Medulla oblongata (tissue), 1 donor: ENCODE results near the gene FXN.
"Not testable (repeated sequence)": the region's sequence is repeated elsewhere in the genome, so short reads cannot be mapped to it uniquely, and the experiment has no call there.

Experiments
- DNase-seq: peaks from one replicate; pipeline ENCODE4 v3.0.0-alpha.2; 2015; ENCODE audit errors: extremely low spot score

Gene FXN

DNA sequence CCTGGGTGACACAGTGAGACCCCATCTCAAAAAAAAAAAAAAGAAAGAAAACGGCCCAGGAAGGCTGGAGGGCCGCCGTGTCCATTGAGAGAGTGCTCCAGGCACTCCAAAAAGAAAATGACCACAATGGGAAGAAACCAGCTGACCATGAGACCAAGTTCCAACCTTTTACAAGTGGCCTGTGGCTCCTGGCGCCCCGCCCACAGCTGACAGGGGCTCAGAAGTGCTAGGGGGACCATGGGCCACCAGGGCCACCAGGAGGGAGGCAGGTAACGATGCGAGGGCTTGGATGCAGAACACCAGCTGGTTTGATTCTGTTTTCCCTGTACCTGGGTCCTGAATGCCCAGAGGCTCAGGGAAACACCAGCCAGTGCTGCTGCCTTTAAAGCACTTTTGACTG is 34.6 kb downstream of the FXN start:
- no peak for DNase-seq

DNA sequence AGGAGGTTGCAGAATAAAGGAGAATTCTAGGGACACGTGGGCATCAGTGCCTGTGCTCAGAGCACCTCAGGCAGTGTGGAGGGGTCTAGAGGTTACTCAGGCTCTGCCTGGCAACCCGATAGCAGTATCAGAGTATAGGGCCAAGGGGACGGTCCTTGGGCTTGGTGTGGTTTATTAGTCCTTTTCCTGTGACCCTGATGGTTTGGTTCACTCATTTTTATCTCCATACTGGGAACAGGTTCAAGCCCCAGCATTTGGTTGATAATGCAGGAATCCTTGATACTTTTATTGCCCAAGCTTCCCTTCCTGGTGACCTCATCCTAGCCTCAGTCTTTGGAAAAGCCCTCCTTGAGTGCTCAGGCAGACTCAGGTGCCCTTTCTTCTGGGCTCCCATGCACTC is 35.5 kb downstream of the FXN start:
- no peak for DNase-seq

DNA sequence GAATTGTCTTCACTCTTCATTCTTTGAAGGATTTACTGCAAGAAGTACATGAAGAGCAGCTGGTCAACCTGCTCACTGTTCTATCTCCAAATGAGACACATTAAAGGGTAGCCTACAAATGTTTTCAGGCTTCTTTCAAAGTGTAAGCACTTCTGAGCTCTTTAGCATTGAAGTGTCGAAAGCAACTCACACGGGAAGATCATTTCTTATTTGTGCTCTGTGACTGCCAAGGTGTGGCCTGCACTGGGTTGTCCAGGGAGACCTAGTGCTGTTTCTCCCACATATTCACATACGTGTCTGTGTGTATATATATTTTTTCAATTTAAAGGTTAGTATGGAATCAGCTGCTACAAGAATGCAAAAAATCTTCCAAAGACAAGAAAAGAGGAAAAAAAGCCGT is 37.6 kb downstream of the FXN start:
- no peak for DNase-seq

DNA sequence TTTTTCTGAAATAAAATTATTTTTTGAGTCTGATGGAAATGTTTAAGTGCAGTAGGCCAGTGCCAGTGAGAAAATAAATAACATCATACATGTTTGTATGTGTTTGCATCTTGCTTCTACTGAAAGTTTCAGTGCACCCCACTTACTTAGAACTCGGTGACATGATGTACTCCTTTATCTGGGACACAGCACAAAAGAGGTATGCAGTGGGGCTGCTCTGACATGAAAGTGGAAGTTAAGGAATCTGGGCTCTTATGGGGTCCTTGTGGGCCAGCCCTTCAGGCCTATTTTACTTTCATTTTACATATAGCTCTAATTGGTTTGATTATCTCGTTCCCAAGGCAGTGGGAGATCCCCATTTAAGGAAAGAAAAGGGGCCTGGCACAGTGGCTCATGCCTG is 39.2 kb downstream of the FXN start:
- DNase-seq = no peak

DNA sequence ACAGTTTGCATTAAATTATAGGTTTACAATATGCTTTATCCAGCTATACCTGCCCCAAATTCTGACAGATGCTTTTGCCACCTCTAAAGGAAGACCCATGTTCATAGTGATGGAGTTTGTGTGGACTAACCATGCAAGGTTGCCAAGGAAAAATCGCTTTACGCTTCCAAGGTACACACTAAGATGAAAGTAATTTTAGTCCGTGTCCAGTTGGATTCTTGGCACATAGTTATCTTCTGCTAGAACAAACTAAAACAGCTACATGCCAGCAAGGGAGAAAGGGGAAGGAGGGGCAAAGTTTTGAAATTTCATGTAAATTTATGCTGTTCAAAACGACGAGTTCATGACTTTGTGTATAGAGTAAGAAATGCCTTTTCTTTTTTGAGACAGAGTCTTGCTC is 41.0 kb downstream of the FXN start:
- DNase-seq = no peak

DNA sequence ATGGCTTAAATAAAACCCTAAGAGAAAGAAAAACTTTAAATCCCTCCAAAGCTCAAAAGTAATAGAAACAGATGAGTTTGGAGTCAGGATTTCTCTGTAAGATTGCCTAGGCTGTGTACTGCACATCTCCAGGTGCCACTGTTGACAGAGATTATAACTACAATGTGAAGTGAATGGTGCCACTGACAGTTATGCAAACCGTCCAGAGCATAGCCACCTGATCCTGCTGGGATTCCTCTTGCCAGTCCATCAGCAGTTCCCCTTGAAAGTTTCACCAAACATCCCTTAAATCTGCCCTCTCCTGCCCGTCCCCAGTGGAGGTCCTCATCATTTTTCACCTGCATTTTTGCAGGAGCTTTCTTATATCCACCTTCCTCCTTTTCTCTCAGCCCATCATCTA is 42.5 kb downstream of the FXN start:
- no peak for DNase-seq

DNA sequence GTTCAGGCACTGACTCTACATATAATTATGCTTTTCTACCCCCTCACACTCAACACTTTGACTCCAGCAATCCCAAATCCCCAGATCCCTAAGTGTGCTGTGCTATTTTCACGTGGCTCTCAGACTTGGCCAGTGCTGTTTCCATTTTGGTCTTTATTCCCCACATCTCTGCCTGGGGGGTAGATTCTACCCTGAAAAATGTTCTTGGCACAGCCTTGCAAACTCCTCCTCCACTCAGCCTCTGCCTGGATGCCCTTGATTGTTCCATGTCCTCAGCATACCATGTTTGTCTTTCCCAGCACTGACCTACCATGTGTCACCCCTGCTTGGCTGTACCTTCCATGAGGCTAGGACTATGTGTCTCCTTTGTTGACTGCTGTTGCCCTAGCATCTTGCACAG is 43.0 kb downstream of the FXN start:
- peak; percentile 12 for DNase-seq

DNA sequence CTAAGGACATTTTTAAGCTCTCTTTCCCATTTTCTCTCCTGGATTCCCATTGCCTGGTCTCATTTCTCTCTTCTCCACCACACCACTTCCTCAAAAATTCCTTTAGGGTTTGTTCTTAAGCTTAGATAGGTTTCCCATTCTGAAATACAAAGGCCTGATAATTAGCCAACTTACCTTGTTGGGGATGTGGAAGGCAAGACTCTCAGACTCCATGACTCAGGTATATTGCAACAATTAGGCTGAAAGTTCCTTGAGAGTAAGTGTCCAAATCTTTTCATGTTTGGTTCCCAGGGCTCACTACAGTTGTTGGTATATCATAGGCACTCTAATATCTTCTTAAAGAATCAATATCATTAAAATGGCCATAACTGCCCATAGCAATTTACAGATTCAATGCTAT is 43.6 kb downstream of the FXN start:
- no peak for DNase-seq

DNA sequence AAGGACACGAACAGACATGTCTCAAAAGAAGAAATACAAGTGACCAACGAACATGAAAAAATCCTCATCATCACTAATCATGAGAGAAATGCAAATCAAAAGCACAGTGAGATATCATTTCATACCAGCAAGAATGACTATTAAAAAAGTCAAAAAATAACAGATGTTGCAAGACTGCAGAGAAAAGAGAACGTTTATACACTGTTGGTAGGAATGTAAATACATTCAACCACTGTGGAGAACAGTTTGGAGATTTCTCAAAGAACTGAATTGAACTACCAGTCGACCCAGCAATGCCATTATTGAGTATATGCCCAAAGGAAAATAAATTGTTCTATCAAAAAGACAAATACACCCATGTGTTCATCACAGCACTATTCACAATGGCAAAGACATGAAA is 45.7 kb downstream of the FXN start:
- no peak for DNase-seq

DNA sequence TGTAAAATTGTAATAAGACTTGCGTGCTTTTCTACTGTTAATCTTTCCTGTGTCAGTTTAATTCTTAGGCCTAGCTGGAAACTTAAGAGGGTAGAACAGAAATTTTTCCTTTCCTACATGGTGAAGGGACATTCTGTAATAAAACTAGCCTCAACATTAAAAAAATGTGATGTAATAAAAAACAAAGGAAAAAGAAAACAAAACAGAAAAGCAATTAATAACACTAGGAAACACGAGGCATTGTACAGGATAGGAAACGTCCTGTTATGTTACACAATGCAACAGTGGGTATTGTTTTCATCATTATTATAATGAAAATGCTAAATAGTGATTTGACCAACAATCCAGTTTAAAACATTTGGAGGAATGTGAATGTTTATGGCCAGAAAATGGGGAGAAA is 47.8 kb downstream of the FXN start:
- DNase-seq = no peak

DNA sequence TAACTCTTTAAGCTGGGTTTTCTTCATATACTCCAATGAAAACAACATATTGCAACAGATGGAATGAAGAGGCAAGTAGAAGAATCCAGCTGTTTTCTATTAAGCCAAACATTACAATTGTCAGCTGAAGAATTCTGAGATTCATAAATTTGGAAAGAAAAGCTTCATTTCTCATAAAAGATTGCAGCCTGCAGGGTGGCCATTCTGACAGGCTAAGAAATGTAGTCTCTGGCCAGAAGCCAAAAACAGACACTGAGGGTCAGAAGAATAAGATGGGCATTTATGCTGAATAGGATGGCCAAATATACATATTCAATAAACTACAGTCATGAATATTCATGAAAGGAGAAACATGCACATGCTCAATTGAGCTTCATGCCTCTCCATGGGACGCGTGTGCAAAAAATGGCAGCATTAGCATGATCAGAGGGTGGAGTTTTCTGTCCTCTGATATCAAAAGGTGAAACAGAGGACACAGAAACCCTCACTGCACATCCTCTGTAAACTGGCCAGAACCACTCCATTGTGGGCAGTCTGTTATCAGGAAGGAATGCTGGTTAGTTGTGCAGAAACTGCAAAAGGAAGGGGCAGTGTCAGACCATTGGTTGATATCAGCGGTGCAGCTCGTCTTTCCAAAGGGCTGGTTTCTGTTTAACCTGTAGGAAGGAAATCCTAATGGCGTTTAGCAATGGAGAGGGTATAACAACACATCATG is 50.2 kb downstream of the FXN start:
- DNase-seq = no peak

DNA sequence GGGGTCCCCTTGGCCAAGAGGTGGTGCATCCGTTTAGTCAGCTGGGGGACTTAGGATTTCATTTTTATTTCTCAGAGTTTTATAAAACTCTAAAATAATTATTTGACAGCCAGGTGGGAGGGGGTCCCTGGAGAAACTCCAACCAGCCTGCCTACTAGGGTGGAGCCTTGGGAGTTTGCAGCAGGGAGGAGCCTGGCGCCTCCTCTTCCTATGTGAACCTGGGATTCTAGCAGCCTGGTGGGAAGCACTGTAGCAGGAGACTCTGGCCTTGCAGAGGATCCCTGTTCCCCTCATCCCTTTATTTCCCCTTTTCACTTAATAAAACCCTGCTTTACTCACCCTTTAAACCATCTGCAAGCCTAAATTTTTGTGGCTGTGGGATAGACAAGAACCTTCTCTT is 50.8 kb downstream of the FXN start:
- no peak for DNase-seq

DNA sequence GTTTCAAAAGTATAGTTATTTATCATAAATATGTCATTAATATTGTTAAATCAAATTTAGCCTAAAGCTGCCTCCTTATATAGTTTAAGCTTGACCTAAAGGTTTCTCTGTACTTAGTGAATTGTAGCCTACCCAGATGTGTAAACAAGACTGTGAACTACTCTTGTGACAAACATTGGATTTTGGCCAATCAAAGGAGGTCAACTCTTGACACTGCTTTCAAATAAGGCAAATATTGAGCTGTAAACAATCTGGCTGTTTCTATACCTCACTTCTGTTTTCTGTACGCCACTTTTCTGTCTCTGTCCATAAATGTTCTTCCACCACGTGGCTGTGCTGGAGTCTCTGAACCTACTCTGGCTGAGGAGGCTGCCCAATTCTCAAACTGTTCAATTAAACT is 51.2 kb downstream of the FXN start:
- no peak for DNase-seq

DNA sequence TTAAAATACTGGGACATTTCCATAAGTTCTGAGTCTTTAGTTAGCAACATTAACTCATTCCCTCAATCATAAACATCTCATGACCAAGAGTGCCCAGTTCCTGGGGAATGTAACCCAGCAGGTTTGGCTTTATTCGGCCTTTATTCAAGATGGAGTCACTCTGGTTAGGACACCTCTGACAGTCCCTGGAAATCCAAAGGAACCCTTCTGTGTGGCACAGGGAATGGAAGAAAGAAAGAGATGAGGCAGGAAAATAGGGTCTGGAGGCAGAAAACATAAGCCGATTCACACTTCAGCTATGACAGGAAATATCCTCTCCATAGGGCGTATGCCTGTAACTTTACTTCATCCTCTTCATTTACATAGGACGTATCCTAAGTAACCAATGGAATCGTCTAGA is 53.5 kb downstream of the FXN start:
- no peak for DNase-seq

DNA sequence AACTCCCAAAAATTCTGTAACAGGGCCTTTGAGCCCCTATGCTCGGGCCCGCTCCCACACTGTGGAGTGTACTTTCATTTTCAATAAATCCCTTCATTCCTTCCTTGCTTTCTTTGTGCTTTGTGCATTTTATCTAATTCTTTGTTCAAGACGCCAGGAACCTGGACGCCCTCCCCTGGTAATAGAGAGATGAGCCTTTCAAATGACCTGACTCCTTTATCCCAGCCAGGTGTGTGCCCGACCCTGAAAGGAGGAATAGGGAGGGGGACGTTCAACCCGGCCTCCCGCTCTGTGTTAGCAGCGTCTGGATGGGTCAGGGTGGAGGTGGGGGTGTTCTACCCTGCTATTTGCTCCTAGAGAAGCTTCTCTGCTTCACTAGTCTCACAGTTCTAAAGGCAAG is 53.9 kb downstream of the FXN start:
- DNase-seq = no peak

DNA sequence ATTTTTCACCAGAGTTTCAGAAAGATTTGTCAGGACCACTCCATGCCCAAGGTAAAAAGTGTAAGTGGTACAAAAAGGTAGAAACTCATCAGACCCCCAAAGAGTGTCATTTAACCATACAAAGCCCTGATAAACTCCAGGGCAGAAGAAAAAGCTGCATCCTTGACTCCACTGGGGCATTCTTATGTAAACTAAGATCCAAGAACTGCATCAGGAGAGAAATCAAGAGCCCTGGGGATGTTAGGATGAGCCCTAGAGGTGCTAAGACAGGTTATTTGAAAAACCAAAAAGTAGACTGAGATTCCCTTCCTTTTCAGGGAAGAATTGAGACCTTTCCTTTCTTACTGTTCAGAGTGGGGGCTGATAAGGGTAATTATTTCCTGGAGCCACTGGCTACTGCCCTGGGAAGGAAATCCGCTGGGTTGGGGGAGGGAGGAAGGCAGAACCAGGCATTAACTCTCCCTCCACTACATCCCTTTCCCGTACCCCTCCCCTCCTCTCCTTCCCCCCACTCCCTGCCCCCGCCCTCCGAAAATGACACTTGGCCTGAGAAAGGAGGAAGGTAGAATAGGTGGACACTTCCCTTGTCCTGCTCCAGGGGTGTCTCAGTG is 54.7 kb downstream of the FXN start:
- DNase-seq = no peak

DNA sequence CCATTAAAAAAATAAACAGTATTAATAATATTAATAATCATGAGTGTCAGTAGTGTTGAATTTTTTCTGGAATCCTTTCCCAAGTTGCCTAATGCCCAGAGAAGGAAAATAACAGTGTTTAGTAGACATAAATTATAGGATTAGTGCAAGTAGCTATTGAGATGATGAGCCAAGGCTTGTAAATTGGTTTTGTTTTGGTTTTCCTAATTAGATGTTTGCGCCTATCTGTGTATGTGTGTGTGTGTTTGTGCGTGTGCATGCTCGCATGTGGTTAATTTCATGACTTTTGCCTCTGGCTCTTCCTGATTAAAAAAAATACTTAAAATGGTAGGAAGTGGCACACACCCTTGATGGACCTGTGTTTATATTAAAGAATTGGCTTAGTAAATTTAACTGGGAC is 55.4 kb downstream of the FXN start:
- no peak for DNase-seq

DNA sequence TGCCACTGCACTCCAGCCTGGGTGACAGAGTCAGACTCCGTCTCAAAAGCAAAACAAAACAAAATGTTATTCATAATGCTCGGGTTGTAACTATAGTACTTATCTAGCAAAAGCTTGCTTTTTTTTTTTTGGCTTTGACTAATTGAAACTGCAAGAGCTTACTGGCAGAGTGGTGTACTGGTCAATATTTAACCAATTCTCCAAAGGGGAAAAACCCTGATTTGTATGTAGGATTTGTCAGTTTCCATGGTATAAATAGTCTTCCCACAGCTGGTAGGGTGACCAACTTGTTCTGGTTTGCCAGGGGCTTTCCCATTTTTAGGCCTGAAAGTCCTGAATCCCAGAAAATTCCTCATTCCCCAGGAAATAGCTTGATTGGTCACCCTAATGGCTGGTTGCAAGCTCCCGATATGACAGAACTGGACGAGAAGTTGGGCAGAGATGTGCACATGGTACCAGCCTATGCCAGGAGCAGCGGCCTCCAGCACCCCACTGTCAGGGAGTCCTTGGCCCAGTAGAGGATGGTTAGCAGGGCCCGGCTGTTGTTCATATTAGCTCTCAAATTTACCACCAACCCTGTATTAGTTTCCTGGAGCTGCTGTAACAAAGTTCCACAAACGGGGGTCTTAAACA is 58.0 kb downstream of the FXN start:
- DNase-seq = no peak

DNA sequence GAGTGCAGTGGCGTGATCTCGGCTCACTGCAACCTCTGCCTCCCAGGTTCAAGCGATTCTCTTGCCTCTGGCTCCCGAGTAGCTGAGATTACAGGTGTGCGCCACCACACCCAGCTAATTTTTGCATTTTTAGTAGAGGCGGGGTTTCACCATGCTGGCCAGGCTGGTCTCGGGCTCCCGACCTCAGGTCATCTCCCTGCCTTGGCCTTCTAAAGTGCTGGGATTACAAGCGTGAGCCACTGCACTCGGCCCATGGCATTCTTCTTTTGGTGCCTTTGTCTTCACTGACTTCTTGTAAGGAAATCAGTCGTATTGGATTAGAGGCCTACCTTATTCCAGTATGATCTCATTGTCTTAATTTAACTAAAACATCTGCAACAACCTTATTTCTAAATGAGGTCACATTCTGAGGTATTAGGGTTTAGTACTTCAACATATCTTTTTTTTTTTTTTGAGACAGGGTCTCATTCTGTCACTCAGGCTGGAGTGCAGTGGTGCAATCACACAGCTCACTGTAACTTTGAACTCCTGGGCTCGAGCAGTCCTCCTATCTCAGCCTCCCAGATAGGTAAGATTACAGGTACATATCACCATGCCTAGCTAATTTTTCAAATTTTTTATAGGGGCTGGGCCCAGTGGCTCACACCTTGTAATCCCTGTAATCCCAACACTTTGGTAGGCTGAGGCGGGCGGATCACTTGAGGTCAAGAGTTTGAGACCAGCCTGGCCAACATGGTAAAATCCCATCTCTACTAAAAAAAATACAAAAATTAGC is 59.0 kb downstream of the FXN start:
- DNase-seq = not testable (repeated sequence)

DNA sequence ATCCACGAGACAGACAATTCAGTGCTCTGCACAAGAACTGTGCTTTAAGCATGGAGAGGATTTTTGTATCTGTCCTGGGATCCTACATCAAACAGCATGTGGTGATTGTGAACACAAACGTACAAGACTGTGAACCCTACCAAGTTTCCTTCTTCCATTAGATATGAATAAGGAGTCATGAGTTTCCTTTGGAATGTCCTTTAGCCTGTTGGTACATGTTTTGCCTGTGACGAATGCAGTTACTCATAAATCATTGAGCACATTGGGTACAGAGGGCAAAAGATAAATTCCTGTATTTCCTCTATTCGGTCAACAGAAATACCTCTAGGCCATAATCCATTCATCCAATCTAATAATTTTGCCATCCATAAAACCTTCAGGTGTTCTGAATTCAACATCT is 61.5 kb downstream of the FXN start:
- no peak for DNase-seq

DNA sequence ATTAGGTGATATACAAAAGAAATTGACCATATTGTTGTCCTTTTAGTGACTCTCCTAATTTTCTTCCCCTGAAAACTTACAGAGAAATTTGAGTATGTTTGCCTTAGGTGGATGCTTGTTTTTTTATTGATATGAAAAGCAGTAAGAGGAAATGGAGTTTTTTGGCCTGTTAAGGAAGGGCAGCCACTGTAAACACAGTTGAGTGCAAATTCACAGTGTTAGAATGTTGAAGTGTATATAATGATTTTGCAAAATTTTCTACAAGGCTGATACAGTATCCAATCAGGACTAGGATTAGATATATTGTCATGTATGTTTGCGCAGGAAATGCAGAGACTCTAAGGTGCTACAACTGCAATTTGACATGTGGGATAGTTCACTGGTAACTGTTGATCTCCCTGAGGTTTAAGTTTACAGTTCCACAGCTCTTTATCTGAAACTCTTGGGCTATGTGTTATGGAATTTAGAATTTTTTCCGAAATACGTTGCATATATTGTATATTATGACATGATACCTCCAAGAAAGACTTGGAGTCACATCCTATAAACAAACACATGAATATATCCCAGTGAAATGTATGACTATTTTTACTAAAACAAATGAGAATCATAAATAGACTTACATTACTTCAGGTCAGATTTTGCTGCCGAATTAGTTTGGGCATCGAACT is 62.5 kb downstream of the FXN start:
- no peak for DNase-seq

DNA sequence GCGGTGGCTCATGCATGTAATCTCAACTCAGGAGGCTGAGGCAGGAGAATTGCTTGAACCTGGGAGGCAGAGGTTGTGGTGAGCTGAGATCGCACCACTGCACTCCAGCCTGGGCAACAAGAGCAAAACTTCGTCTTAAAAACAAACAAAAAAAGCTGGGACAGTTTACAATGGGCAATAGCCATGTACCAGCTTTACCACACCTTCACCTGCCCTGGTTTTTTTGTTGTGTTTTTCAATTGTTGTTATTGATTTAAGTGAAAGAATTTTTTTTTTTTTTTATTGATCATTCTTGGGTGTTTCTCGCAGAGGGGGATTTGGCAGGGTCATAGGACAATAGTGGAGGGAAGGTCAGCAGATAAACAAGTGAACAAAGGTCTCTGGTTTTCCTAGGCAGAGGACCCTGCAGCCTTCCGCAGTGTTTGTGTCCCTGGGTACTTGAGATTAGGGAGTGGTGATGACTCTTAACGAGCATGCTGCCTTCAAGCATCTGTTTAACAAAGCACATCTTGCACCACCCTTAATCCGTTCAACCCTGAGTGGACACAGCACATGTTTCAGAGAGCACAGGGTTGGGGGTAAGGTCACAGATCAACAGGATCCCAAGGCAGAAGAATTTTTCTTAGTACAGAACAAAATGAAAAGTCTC is 67.9 kb downstream of the FXN start:
- not testable (repeated sequence) for DNase-seq
